ENCODE data around the gene PAK4. TPM values are rescaled to one million over a fixed set of nuclear protein-coding genes. Genes with fewer than 3 reads are reported as not detected.

The PAK4 gene
- total and polyA plus RNA-seq, 2 of the 13 experiments (the other 11 are each of a cell fraction or from before 2014, with no cell fraction given), result 9.5 to 17.8 TPM

Other genes with a start within 250 kb of the PAK4 start
- gene RINL, start 247.5 kb upstream of the PAK4 start, total RNA-seq (2016; rRNA removed; fragmentation: Illumina TruSeq; extraction: Trizol), result 10.3 and 11.4 TPM in 2 replicates
- 18.0 and 18.5 TPM in 2 replicates for gene RINL, start 247.5 kb upstream of the PAK4 start, polyA plus RNA-seq (2011; rRNA removed)
- 20.3 and 22.3 TPM in 2 replicates for gene SIRT2, start 226.2 kb upstream of the PAK4 start, total RNA-seq (2016; rRNA removed; fragmentation: Illumina TruSeq; extraction: Trizol)
- gene SIRT2, start 226.2 kb upstream of the PAK4 start, polyA plus RNA-seq (2011; rRNA removed), result 26.1 and 32.6 TPM in 2 replicates
- gene NFKBIB, start 225.8 kb upstream of the PAK4 start, total RNA-seq (2016; rRNA removed; fragmentation: Illumina TruSeq; extraction: Trizol), result 13.8 and 14.9 TPM in 2 replicates
- gene NFKBIB, start 225.8 kb upstream of the PAK4 start, polyA plus RNA-seq (2011; rRNA removed), result 8.6 and 11.5 TPM in 2 replicates
- not detected in 2 replicates for gene CCER2, start 213.6 kb upstream of the PAK4 start, total RNA-seq (2016; rRNA removed; fragmentation: Illumina TruSeq; extraction: Trizol)
- gene CCER2, start 213.6 kb upstream of the PAK4 start, polyA plus RNA-seq (2011; rRNA removed), result 0.08 and 0.24 TPM in 2 replicates
- gene SARS2, start 195.0 kb upstream of the PAK4 start, total RNA-seq (2016; rRNA removed; fragmentation: Illumina TruSeq; extraction: Trizol), result 30.1 and 48.6 TPM in 2 replicates
- gene SARS2, start 195.0 kb upstream of the PAK4 start, polyA plus RNA-seq (2011; rRNA removed), result 40.0 and 41.5 TPM in 2 replicates
- gene MRPS12, start 194.8 kb upstream of the PAK4 start, total RNA-seq (2016; rRNA removed; fragmentation: Illumina TruSeq; extraction: Trizol), result 54.8 and 75.1 TPM in 2 replicates
- gene MRPS12, start 194.8 kb upstream of the PAK4 start, polyA plus RNA-seq (2011; rRNA removed), result 27.5 and 39.4 TPM in 2 replicates
- 17.9 and 22.1 TPM in 2 replicates for gene FBXO17, start 150.0 kb upstream of the PAK4 start, total RNA-seq (2016; rRNA removed; fragmentation: Illumina TruSeq; extraction: Trizol)
- gene FBXO17, start 150.0 kb upstream of the PAK4 start, polyA plus RNA-seq (2011; rRNA removed), result 58.7 and 64.8 TPM in 2 replicates
- gene FBXO27, start 93.2 kb upstream of the PAK4 start, total RNA-seq (2016; rRNA removed; fragmentation: Illumina TruSeq; extraction: Trizol), result 0.15 and 0.49 TPM in 2 replicates
- 2.0 and 2.8 TPM in 2 replicates for gene FBXO27, start 93.2 kb upstream of the PAK4 start, polyA plus RNA-seq (2011; rRNA removed)
- not detected in 2 replicates for gene ACP7, start 41.4 kb upstream of the PAK4 start, total RNA-seq (2016; rRNA removed; fragmentation: Illumina TruSeq; extraction: Trizol)
- gene ACP7, start 41.4 kb upstream of the PAK4 start, polyA plus RNA-seq (2011; rRNA removed), result 0.03 TPM in 1 of 2 replicates, not detected in the other
- gene NCCRP1, start 71.2 kb downstream of the PAK4 start, total RNA-seq (2016; rRNA removed; fragmentation: Illumina TruSeq; extraction: Trizol), result not detected in 2 replicates
- gene NCCRP1, start 71.2 kb downstream of the PAK4 start, polyA plus RNA-seq (2011; rRNA removed), result not detected in 2 replicates
- gene SYCN, start 78.5 kb downstream of the PAK4 start, total RNA-seq (2016; rRNA removed; fragmentation: Illumina TruSeq; extraction: Trizol), result not detected in 2 replicates
- gene SYCN, start 78.5 kb downstream of the PAK4 start, polyA plus RNA-seq (2011; rRNA removed), result not detected in 2 replicates
- gene IFNL3, start 119.2 kb downstream of the PAK4 start, total RNA-seq (2016; rRNA removed; fragmentation: Illumina TruSeq; extraction: Trizol), result not detected in 2 replicates
- gene IFNL3, start 119.2 kb downstream of the PAK4 start, polyA plus RNA-seq (2011; rRNA removed), result not detected in 2 replicates
- not detected in 2 replicates for gene IFNL4, start 123.1 kb downstream of the PAK4 start, total RNA-seq (2016; rRNA removed; fragmentation: Illumina TruSeq; extraction: Trizol)
- gene IFNL4, start 123.1 kb downstream of the PAK4 start, polyA plus RNA-seq (2011; rRNA removed), result not detected in 2 replicates
- not detected in 2 replicates for gene IFNL2, start 142.6 kb downstream of the PAK4 start, total RNA-seq (2016; rRNA removed; fragmentation: Illumina TruSeq; extraction: Trizol)
- gene IFNL2, start 142.6 kb downstream of the PAK4 start, polyA plus RNA-seq (2011; rRNA removed), result not detected in 2 replicates
- not detected in 2 replicates for gene IFNL1, start 170.6 kb downstream of the PAK4 start, total RNA-seq (2016; rRNA removed; fragmentation: Illumina TruSeq; extraction: Trizol)
- not detected in 2 replicates for gene IFNL1, start 170.6 kb downstream of the PAK4 start, polyA plus RNA-seq (2011; rRNA removed)
- gene LRFN1, start 195.1 kb downstream of the PAK4 start, total RNA-seq (2016; rRNA removed; fragmentation: Illumina TruSeq; extraction: Trizol), result 0.04 TPM in 1 of 2 replicates, not detected in the other
- 0.07 TPM in 1 of 2 replicates, not detected in the other for gene LRFN1, start 195.1 kb downstream of the PAK4 start, polyA plus RNA-seq (2011; rRNA removed)
- gene GMFG, start 210.3 kb downstream of the PAK4 start, total RNA-seq (2016; rRNA removed; fragmentation: Illumina TruSeq; extraction: Trizol), result 1.1 TPM in 1 of 2 replicates, not detected in the other
- gene GMFG, start 210.3 kb downstream of the PAK4 start, polyA plus RNA-seq (2011; rRNA removed), result 7.5 and 7.9 TPM in 2 replicates
- gene SAMD4B, start 216.6 kb downstream of the PAK4 start, total RNA-seq (2016; rRNA removed; fragmentation: Illumina TruSeq; extraction: Trizol), result 26.0 and 29.1 TPM in 2 replicates
- 31.8 and 37.7 TPM in 2 replicates for gene SAMD4B, start 216.6 kb downstream of the PAK4 start, polyA plus RNA-seq (2011; rRNA removed)

Data from HepG2 (cell line).